Measurements from ENCODE around the gene CCDC188. TPM values are rescaled to one million over a fixed set of nuclear protein-coding genes. Genes with fewer than 3 reads are reported as not detected.

Gene CCDC188
- total RNA-seq, 2 experiments from 2014 or later = not detected

GRCh38 chr22:20194681-20195593 is 44.1 kb upstream of the CCDC188 start:
- TF ChIP-seq CTCF (IDR thresholded peaks at IDR 0.05) = no peak
- intact Hi-C loops (cut with DNase I, micrococcal nuclease) = no loop called here
- ChIA-PET POLR2A (no interaction called here), CTCF (no interaction called here)
- ATAC-seq (ENCODE audit: poor library complexity) = no peak
- H3K9me3 Mint-ChIP-seq = no peaks in the 10 kb centered on the region
- H3K4me3 Mint-ChIP-seq = no peak overlapping the region
- H3K27me3 Mint-ChIP-seq = no peaks in the 10 kb centered on the region
- Histone ChIP-seq H3K9me3 (ENCODE audit: control insufficient read depth in 1 of 2, insufficient read depth in 1 of 2, low read length in 2 of 2) (no peaks in the 10 kb centered on the region), H3K27ac (ENCODE audit: low read depth in 1 of 2, low read length in 2 of 2) (no peak overlapping the region), H3K36me3 (ENCODE audit: insufficient read depth, low read length) (no peaks in the 10 kb centered on the region), H3K4me3 (ENCODE audit: low read length) (no peak overlapping the region), H3K27me3 (ENCODE audit: control insufficient read depth in 1 of 2, insufficient read depth in 2 of 2, low read length in 2 of 2) (no peaks in the 10 kb centered on the region), H3K4me1 (ENCODE audit: insufficient read depth, low read length) (peaks cover 2% of the 10 kb centered on the region)
- H3K36me3 Mint-ChIP-seq (ENCODE audit: low read depth) = no peaks in the 10 kb centered on the region
- no peak overlapping the region for H3K27ac Mint-ChIP-seq
- no peaks in the 10 kb centered on the region for H3K4me1 Mint-ChIP-seq (ENCODE audit: low read depth)
- DNase-seq = peak in 1 of 14 experiments; percentile 10

- no peak overlapping the region for H3K27ac Mint-ChIP-seq
- no peaks in the 10 kb centered on the region for H3K27me3 Mint-ChIP-seq
- H3K4me3 ChIP-seq (ENCODE audit: low read length) = no peak overlapping the region
- H3K9me3 Mint-ChIP-seq = no peaks in the 10 kb centered on the region
- CTCF ChIA-PET = no interaction called here
- H3K4me1 ChIP-seq (ENCODE audit: insufficient read depth, low read length) = peaks cover 2% of the 10 kb centered on the region
- no peaks in the 10 kb centered on the region for H3K36me3 ChIP-seq (ENCODE audit: insufficient read depth, low read length)
- H3K36me3 Mint-ChIP-seq (ENCODE audit: low read depth) = no peaks in the 10 kb centered on the region
- H3K4me3 Mint-ChIP-seq = no peak overlapping the region
- H3K27ac ChIP-seq (ENCODE audit: low read depth in 1 of 2, low read length in 2 of 2) = no peak overlapping the region
- no peaks in the 10 kb centered on the region for H3K9me3 ChIP-seq (ENCODE audit: control insufficient read depth in 1 of 2, insufficient read depth in 1 of 2, low read length in 2 of 2)
- ATAC-seq (ENCODE audit: poor library complexity) (no peak), DNase-seq (no peak)
- H3K4me1 Mint-ChIP-seq (ENCODE audit: low read depth) = no peaks in the 10 kb centered on the region
- POLR2A ChIA-PET = interaction anchor here (0.9 to 1.0 kb wide), 2 partner anchors 18 to 51 kb away, joined by 3 to 4 read pairs; no protein-coding TSS in a partner anchor
- no peaks in the 10 kb centered on the region for H3K27me3 ChIP-seq (ENCODE audit: control insufficient read depth in 1 of 2, insufficient read depth in 2 of 2, low read length in 2 of 2)
- TF ChIP-seq CTCF (IDR thresholded peaks at IDR 0.05) = no peak
- intact Hi-C loops (cut with DNase I, micrococcal nuclease) = no loop called here
These were observed 43.1 kb upstream of the CCDC188 start for GRCh38 chr22:20193761-20194494.

DNA sequence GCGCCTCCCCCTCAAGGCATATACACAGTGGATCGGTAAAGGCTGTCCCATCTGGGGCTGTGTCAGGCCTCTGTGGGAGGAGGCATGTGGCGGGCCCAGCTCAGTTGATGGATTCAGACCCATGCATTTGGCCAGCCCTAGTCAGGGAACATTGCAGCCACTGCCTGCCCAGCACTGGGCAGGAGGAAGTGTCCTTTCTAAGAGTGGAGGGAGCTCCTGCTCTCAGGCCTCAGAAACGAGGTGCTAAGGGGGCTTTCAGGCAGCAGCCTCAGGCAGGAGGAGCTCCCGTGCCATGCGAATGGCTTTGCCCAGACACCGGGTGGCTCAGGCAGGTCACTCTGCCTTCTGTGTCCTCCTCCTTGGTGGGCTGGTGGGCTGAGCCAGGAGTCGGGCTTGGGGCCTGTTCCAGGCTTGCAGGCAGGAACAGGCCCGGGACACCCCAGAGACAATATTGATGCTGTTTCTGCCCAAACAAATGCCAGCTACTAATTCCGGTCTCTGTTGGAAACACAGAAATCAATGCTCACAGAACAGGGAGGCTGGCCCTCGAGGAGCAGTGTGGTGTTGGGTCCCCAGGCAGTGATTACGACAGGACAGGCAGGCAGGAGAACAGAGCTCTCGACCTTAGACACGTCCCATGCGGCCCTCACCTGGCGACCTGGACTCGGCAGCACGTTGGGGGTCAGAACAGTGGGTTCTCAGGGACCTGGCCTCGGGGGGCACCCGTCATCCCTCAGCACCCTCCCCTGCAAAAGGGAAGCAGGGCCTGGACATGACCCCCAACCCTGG is 42.3 kb upstream of the CCDC188 start:
- TF ChIP-seq CTCF (IDR thresholded peaks at IDR 0.05) = no peak
- H3K4me1 ChIP-seq (ENCODE audit: insufficient read depth, low read length) = peaks cover 2% of the 10 kb centered on the region
- no peaks in the 10 kb centered on the region for H3K9me3 ChIP-seq (ENCODE audit: control insufficient read depth in 1 of 2, insufficient read depth in 1 of 2, low read length in 2 of 2)
- Mint-ChIP-seq H3K4me3 (no peak overlapping the region), H3K9me3 (no peaks in the 10 kb centered on the region), H3K36me3 (ENCODE audit: low read depth) (no peaks in the 10 kb centered on the region), H3K4me1 (ENCODE audit: low read depth) (no peaks in the 10 kb centered on the region), H3K27me3 (no peaks in the 10 kb centered on the region), H3K27ac (no peak overlapping the region)
- ATAC-seq (ENCODE audit: poor library complexity) = no peak
- ChIA-PET CTCF (no interaction called here), POLR2A (interaction anchor here (0.9 to 1.0 kb wide), 2 partner anchors 18 to 52 kb away, joined by 3 to 4 read pairs; no protein-coding TSS in a partner anchor)
- H3K4me3 ChIP-seq (ENCODE audit: low read length) = no peak overlapping the region
- H3K36me3 ChIP-seq (ENCODE audit: insufficient read depth, low read length) = no peaks in the 10 kb centered on the region
- no peak for DNase-seq
- intact Hi-C loops (cut with DNase I, micrococcal nuclease) = no loop called here
- no peaks in the 10 kb centered on the region for H3K27me3 ChIP-seq (ENCODE audit: control insufficient read depth in 1 of 2, insufficient read depth in 2 of 2, low read length in 2 of 2)
- no peak overlapping the region for H3K27ac ChIP-seq (ENCODE audit: low read depth in 1 of 2, low read length in 2 of 2)

Measured in CD4-positive, alpha-beta T cell (primary cell).